Body of pancreas (tissue), 4 donors: ENCODE data around the gene GOLGA6L2.

Experiments used
- POLR2A ChIP-seq, 3 donors: fragments of 450-650 bp; IDR thresholded peaks; one replicate each; pipeline ENCODE4 v1.6.1; 2016; ENCODE audit warnings: antibody characterized with exemption in 3 of 3, mild to moderate bottlenecking in 2 of 3
- TF ChIP-seq, protein P1 (sequence below), 7 experiments: fragments of 450-650 bp in 4 of 7; fragments of 200-600 bp in 3 of 7; sonication (generic) in 3 of 7; IDR thresholded peaks; one replicate each; pipeline ENCODE4 v1.5.1; 2016 to 2019; ENCODE audit warnings: antibody characterized with exemption in 7 of 7

DNA sequence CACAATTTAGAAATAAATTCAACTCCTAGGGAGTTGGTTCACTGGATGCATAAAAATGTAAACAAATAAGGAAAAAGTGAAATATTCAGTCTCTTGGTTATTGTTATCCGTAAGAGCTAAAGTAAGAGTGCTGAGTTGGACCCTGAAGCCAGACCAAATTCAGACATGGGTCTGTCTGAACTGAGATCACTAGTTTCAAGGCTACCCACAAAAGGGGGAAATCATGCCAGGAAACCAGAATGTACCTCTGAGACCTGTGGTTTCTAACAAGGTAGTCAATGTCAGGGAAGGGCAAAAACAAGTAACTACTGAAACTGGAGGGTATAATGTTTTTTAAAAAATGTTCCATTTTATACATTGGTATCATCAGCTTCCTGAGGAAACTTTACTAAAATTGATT lies 35.2 kb upstream of the GOLGA6L2 start:
- TF ChIP-seq, protein P1, sequence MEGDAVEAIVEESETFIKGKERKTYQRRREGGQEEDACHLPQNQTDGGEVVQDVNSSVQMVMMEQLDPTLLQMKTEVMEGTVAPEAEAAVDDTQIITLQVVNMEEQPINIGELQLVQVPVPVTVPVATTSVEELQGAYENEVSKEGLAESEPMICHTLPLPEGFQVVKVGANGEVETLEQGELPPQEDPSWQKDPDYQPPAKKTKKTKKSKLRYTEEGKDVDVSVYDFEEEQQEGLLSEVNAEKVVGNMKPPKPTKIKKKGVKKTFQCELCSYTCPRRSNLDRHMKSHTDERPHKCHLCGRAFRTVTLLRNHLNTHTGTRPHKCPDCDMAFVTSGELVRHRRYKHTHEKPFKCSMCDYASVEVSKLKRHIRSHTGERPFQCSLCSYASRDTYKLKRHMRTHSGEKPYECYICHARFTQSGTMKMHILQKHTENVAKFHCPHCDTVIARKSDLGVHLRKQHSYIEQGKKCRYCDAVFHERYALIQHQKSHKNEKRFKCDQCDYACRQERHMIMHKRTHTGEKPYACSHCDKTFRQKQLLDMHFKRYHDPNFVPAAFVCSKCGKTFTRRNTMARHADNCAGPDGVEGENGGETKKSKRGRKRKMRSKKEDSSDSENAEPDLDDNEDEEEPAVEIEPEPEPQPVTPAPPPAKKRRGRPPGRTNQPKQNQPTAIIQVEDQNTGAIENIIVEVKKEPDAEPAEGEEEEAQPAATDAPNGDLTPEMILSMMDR (IDR thresholded peaks at IDR 0.05): no peak
- TF ChIP-seq POLR2A (IDR thresholded peaks at IDR 0.05): no peak
